KMS-11 (cell line): ENCODE data around the gene MYO18A.

Source experiments
- H2AFZ ChIP-seq: fragments of 200-600 bp; sonication (generic); 2 replicates; pipeline ENCODE4 v1.6.1; 2016; ENCODE audit warnings: antibody characterized with exemption, mixed run types, low read depth
- H3K27ac ChIP-seq: fragments of 200-600 bp; sonication (generic); 2 replicates; pipeline ENCODE4 v1.6.1; 2016; ENCODE audit warnings: mild to moderate bottlenecking, mixed run types
- H3K27me3 ChIP-seq: fragments of 200-600 bp; sonication (generic); 2 replicates; pipeline ENCODE4 v1.6.1; 2017; ENCODE audit warnings: mild to moderate bottlenecking, low read depth, mixed run types, moderate library complexity; ENCODE audit not compliant: insufficient read depth
- H3K36me3 ChIP-seq: fragments of 200-600 bp; sonication (generic); 2 replicates; pipeline ENCODE4 v1.6.1; 2017; ENCODE audit warnings: mild to moderate bottlenecking, mixed run types; ENCODE audit not compliant: insufficient read depth
- H3K4me1 ChIP-seq: fragments of 200-600 bp; sonication (generic); 2 replicates; pipeline ENCODE4 v1.6.1; 2016; ENCODE audit warnings: mild to moderate bottlenecking, low read depth, mixed run types; ENCODE audit not compliant: poor library complexity, severe bottlenecking
- H3K4me2 ChIP-seq: fragments of 200-600 bp; sonication (generic); 2 replicates; pipeline ENCODE4 v1.7.0; 2016; ENCODE audit warnings: mild to moderate bottlenecking, mixed run types
- H3K4me3 ChIP-seq: fragments of 200-600 bp; sonication (generic); IDR thresholded peaks from 2 replicates; pipeline ENCODE4 v1.6.1; 2017; ENCODE audit warnings: low read depth, low read length, mixed read lengths; ENCODE audit not compliant: insufficient read depth
- H3K79me2 ChIP-seq: fragments of 200-600 bp; sonication (generic); 2 replicates; pipeline ENCODE4 v1.6.1; 2016; ENCODE audit warnings: low read depth, mixed run types; ENCODE audit not compliant: insufficient read depth
- H3K9ac ChIP-seq: fragments of 200-600 bp; sonication (generic); 2 replicates; pipeline ENCODE4 v1.6.1; 2016; ENCODE audit warnings: mild to moderate bottlenecking, mixed run types
- H4K20me1 ChIP-seq: fragments of 200-600 bp; sonication (generic); 2 replicates; pipeline ENCODE4 v1.6.1; 2016; ENCODE audit warnings: mild to moderate bottlenecking, mixed run types; ENCODE audit not compliant: insufficient read depth
- CTCF ChIP-seq: fragments of 200-600 bp; sonication (generic); conservative IDR thresholded peaks from 2 replicates; pipeline ENCODE4 v1.6.1; 2017; ENCODE audit warnings: low read depth, mild to moderate bottlenecking, antibody characterized with exemption, low read length, moderate library complexity, mixed read lengths

Gene MYO18A

GRCh38 chr17:29114141-29114540 is 66.1 kb downstream of the MYO18A start:
- H3K4me3 ChIP-seq = no peak overlapping the region
- no peak overlapping the region for H2AFZ ChIP-seq
- no peaks in the 10 kb centered on the region for H4K20me1 ChIP-seq
- no peaks in the 10 kb centered on the region for H3K79me2 ChIP-seq
- no peak overlapping the region for H3K9ac ChIP-seq
- H3K27ac ChIP-seq = no peak overlapping the region
- H3K4me2 ChIP-seq = no peak overlapping the region
- H3K27me3 ChIP-seq = no peaks in the 10 kb centered on the region
- H3K4me1 ChIP-seq = peaks cover 15% of the 10 kb centered on the region
- no peak for TF ChIP-seq CTCF
- H3K36me3 ChIP-seq = no peaks in the 10 kb centered on the region

GRCh38 chr17:29113334-29113733 is 66.9 kb downstream of the MYO18A start:
- H2AFZ ChIP-seq = no peak overlapping the region
- no peaks in the 10 kb centered on the region for H4K20me1 ChIP-seq
- H3K4me2 ChIP-seq = no peak overlapping the region
- 0 out of 2 replicates have a peak, but pooled peaks have one; percentile 20 for TF ChIP-seq CTCF
- H3K4me3 ChIP-seq = no peak overlapping the region
- no peaks in the 10 kb centered on the region for H3K27me3 ChIP-seq
- peaks cover 15% of the 10 kb centered on the region for H3K4me1 ChIP-seq
- H3K36me3 ChIP-seq = no peaks in the 10 kb centered on the region
- H3K9ac ChIP-seq = no peak overlapping the region
- no peak overlapping the region for H3K27ac ChIP-seq
- no peaks in the 10 kb centered on the region for H3K79me2 ChIP-seq

- H2AFZ ChIP-seq = no peak overlapping the region
- no peaks in the 10 kb centered on the region for H3K27me3 ChIP-seq
- no peak overlapping the region for H3K4me2 ChIP-seq
- H3K27ac ChIP-seq = no peak overlapping the region
- H4K20me1 ChIP-seq = no peaks in the 10 kb centered on the region
- TF ChIP-seq CTCF = no peak
- no peak overlapping the region for H3K4me3 ChIP-seq
- H3K4me1 ChIP-seq = peaks cover 15% of the 10 kb centered on the region
- H3K79me2 ChIP-seq = no peaks in the 10 kb centered on the region
- H3K9ac ChIP-seq = no peak overlapping the region
- H3K36me3 ChIP-seq = no peaks in the 10 kb centered on the region
Observed at GRCh38 chr17:29112771-29113295, 67.4 kb downstream of the MYO18A start.

- peak; percentile 82 for TF ChIP-seq CTCF
- Histone ChIP-seq H3K4me3 (no peak overlapping the region), H4K20me1 (no peaks in the 10 kb centered on the region), H3K36me3 (no peaks in the 10 kb centered on the region), H3K27me3 (no peaks in the 10 kb centered on the region), H3K9ac (no peak overlapping the region), H3K79me2 (no peaks in the 10 kb centered on the region), H3K4me1 (peaks cover 15% of the 10 kb centered on the region), H2AFZ (peak overlapping the region; percentile 66), H3K27ac (no peak overlapping the region), H3K4me2 (no peak overlapping the region)
Observed at GRCh38 chr17:29111816-29112499, 68.2 kb downstream of the MYO18A start.
